Esophagus mucosa (tissue), 1 donor: ENCODE data around the gene UBP1. TPM values are rescaled to one million over a fixed set of nuclear protein-coding genes. Genes with fewer than 3 reads are reported as not detected.
A peak's percentile ranks its signal among the peaks of the same experiment; 100 is the strongest.
"Not testable (repeated sequence)": the region's sequence is repeated elsewhere in the genome, so short reads cannot be mapped to it uniquely, and the experiment has no call there.

ENCODE experiments used
- ATAC-seq: fragments of 200-7000 bp; cut with Tn5 transposase; one replicate; pipeline ENCODE4 v1.9.1; 2020
- total RNA-seq: library from RNA; stranded (reverse); gene quantifications from one replicate; pipeline ENCODE4 v1.2.4, GENCODE V29; 2023
- donor health status: DM: yes; HTN: yes; CAD: no.

The UBP1 gene
- total RNA-seq, 1 donor from 2014 or later, result 28.6 TPM

DNA sequence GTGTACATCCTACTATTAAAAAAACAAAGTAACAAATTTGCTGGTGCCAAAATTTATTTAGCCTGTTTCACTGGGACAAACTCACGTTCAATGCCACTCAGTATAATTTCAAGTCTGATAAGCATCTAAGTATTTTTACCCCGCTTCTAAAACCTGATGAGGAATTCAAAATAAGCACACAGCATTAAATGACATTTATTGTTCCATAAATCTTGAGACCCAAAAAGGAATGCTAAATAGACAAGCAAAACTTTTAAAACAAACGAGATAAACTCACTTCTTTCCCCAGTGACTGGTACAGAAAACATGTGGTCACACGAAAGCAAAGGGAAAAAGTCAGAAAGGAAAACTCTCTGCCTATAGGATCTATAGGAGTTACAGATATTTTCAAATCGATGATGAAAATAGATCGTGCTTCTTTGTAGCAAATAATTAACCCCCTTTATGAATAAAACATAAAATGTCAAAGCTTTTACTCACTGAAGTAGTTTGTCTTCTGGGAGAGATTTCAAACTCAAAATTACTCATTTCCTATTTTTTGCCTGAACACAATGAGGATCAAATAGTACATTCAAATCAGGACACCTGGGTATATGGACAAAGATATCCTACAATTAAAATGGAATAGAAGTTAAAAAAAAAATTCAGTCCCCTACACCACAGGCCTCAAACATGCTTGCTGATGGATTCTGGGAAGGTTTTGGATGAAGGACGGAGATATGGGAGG lies 51.7 kb downstream of the UBP1 start:
- no peak for ATAC-seq

DNA sequence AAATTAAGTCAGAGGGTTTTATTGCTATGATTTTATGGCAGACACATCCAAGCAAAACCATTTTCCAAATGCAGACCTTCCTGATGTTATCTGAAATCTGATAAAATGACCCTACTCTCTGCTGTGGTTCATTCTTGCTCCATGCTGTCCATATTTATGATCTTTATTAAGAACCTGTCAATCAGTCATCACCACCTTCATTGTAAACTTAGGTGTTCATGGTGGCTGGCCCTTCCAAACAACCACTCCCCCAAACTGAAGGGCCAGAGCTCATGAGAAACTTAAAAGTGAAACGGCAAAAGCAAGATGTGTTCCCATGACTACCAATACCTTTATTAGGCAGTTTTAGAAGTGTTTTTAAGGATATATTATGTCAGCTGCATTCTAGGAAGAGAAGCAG lies 53.6 kb downstream of the UBP1 start:
- ATAC-seq, result no peak

DNA sequence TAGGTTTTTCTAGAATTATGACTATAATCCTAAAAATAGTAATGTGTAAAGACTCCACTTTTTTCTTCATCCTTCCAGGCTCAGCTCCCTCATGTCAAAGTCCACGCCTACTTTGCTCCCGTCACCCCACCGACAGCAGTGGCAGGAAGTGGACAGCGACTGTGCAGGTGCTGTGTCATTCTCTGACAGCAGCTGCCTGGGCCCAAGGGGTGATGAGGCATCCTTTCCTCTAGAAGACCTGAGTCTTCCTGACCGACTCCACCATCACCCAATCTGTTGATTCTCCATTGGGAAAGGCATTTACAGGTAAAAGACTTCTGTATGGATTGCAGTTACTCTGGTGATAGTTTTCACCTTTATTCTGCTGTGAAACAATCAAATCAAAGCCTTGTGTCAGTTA lies 54.8 kb downstream of the UBP1 start:
- no peak for ATAC-seq

- ATAC-seq, result no peak
Measured at GRCh38 chr3:33383951-33384350, 56.3 kb downstream of the UBP1 start.

DNA sequence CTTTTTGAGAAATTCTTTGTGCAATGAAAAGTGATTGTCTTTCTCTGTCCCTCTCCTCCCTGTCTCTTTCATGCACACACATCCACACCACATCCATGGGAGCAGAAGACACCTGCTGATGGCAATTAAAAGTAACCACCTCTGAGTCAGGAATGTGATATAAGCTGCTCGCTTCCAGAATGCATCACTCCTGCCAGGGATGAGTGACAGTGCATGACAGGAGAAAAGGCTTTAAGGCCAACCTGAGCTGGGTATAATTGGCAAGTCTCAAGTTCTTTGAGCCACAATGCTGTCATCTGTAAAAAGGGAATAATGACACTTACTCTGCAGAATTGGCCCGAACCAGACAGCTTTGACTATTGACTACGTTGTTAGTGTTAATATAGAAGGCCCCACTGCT lies 59.6 kb downstream of the UBP1 start:
- no peak for ATAC-seq

- peak; percentile 59 for ATAC-seq
Measured at GRCh38 chr3:33377931-33378330, 62.3 kb downstream of the UBP1 start.

- peak; percentile 10 for ATAC-seq
Measured at GRCh38 chr3:33377489-33377888, 62.7 kb downstream of the UBP1 start.

- ATAC-seq, result no peak
Measured at GRCh38 chr3:33373082-33373437, 67.1 kb downstream of the UBP1 start.

GRCh38 chr3:33372218-33373081 lies 67.8 kb downstream of the UBP1 start:
- peak; percentile 74 for ATAC-seq

- no peak for ATAC-seq
Measured at GRCh38 chr3:33364531-33365128, 75.6 kb downstream of the UBP1 start.

- ATAC-seq, result no peak
Measured at GRCh38 chr3:33364060-33364459, 76.1 kb downstream of the UBP1 start.

- ATAC-seq, result peak; percentile 39
Measured at GRCh38 chr3:33363113-33363800, 76.9 kb downstream of the UBP1 start.

- ATAC-seq, result peak; percentile 87
Measured at GRCh38 chr3:33360136-33360825, 79.9 kb downstream of the UBP1 start.

DNA sequence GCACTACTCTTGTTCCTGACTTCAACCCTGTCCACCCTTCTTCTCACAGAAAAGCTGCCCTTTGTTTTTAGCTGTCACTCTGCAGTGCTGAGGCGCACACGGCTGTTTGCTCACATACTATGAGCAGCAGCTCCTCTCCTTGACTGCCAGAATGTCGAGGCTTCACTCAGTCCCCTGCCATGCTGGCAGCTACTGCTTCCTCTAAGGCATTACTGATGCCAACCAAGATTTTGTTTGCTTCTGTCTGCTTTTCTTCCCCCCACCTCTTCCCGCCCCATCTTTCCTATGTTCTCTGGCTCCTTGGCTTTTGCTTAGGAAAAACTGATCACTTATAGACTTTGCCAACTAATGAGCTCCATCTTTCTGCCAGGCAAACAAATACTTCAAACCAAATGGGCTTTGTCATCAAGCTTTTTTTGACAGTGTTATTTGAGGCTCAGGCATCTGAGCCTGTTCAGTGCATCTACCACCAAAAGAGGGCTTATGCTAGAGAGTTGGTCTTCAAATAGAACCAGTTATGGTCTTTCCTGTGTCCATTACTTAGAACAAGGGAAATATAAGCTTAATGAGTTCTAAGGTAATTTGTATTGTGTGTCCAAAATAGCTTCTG lies 81.9 kb downstream of the UBP1 start:
- no peak for ATAC-seq

DNA sequence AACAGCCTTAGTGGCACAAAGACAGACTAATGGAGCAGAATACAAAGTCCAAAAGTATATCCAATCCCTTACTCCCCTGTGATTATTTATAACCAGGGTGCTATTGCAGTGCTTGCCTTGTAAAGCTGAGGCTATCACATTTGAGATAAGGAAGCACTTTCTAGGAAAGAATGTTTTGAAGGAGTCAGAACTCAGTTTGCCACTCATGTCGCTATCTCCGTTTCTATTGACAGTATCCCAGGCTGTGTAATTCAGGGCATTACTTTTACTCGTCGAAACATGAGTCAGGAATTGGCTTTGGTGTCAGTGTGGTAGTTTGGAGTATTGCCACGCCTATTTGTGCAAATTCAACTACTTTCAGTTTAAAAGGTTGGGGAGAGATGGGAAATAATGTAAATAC lies 84.6 kb downstream of the UBP1 start:
- ATAC-seq, result no peak

- no peak for ATAC-seq
Measured at GRCh38 chr3:33339758-33340157, 100.4 kb downstream of the UBP1 start.

GRCh38 chr3:33338936-33339465 lies 101.2 kb downstream of the UBP1 start:
- not testable (repeated sequence) for ATAC-seq
